ENCODE data around the gene PRKCD.
"Not testable (repeated sequence)": the region's sequence is repeated elsewhere in the genome, so short reads cannot be mapped to it uniquely, and the experiment has no call there.

- TF ChIP-seq NFRKB (IDR thresholded peaks at IDR 0.05); BHLHE40 (IDR thresholded peaks at IDR 0.05; ENCODE audit: borderline replicate concordance); SUZ12 (IDR thresholded peaks at IDR 0.05); FOXK2 (IDR thresholded peaks at IDR 0.05); ARNT (IDR thresholded peaks at IDR 0.05); FOXA1 (IDR thresholded peaks at IDR 0.05); TARDBP (IDR thresholded peaks at IDR 0.05); SP1 (IDR thresholded peaks at IDR 0.05); CTBP1 (IDR thresholded peaks at IDR 0.05; ENCODE audit: borderline replicate concordance); L3MBTL2 (conservative IDR thresholded peaks at IDR 0.05); ZNF384 (IDR thresholded peaks at IDR 0.05); LEF1 (IDR thresholded peaks at IDR 0.05; ENCODE audit: borderline replicate concordance): not testable (repeated sequence)
- TF ChIP-seq, protein P1, sequence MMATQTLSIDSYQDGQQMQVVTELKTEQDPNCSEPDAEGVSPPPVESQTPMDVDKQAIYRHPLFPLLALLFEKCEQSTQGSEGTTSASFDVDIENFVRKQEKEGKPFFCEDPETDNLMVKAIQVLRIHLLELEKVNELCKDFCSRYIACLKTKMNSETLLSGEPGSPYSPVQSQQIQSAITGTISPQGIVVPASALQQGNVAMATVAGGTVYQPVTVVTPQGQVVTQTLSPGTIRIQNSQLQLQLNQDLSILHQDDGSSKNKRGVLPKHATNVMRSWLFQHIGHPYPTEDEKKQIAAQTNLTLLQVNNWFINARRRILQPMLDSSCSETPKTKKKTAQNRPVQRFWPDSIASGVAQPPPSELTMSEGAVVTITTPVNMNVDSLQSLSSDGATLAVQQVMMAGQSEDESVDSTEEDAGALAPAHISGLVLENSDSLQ (IDR thresholded peaks at IDR 0.05), result not testable (repeated sequence)
Observed at GRCh38 chr3:53151086-53151438, 9.9 kb upstream of the PRKCD start.
